GM12873 (cell line): ENCODE measurements around the gene DYNC1I1.

Experiments
- TF ChIP-seq, protein P1 (sequence below): IDR thresholded peaks from 2 replicates; pipeline ENCODE4 v1.5.1; 2012; ENCODE audit warnings: low read depth, mild to moderate bottlenecking, moderate library complexity, low read length, control low read depth; ENCODE audit not compliant: insufficient read depth; ENCODE audit errors: missing control alignments

Gene DYNC1I1

DNA sequence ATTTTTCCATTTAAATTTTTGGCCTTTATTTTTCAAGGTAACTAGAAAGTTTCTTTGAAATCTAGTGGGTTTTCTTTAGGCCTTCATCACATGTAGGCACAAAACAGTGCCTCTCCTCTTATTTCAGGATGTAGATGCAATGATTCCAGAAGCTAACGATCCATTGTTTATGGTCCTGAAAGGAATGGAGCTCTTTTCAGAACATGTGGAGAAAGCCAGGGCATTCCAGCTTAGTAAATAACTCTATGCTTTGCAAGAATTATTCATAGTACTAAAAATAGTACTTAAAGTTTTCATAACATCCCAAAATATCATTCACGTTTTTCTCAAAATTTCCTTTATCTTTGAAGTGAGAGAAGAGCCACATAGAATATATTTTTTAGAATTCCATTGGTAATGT is 91.3 kb downstream of the DYNC1I1 start:
- TF ChIP-seq, protein P1, sequence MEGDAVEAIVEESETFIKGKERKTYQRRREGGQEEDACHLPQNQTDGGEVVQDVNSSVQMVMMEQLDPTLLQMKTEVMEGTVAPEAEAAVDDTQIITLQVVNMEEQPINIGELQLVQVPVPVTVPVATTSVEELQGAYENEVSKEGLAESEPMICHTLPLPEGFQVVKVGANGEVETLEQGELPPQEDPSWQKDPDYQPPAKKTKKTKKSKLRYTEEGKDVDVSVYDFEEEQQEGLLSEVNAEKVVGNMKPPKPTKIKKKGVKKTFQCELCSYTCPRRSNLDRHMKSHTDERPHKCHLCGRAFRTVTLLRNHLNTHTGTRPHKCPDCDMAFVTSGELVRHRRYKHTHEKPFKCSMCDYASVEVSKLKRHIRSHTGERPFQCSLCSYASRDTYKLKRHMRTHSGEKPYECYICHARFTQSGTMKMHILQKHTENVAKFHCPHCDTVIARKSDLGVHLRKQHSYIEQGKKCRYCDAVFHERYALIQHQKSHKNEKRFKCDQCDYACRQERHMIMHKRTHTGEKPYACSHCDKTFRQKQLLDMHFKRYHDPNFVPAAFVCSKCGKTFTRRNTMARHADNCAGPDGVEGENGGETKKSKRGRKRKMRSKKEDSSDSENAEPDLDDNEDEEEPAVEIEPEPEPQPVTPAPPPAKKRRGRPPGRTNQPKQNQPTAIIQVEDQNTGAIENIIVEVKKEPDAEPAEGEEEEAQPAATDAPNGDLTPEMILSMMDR = no peak

- TF ChIP-seq, protein P1 = no peak
These were observed 93.5 kb downstream of the DYNC1I1 start for GRCh38 chr7:95865716-95866371.

DNA sequence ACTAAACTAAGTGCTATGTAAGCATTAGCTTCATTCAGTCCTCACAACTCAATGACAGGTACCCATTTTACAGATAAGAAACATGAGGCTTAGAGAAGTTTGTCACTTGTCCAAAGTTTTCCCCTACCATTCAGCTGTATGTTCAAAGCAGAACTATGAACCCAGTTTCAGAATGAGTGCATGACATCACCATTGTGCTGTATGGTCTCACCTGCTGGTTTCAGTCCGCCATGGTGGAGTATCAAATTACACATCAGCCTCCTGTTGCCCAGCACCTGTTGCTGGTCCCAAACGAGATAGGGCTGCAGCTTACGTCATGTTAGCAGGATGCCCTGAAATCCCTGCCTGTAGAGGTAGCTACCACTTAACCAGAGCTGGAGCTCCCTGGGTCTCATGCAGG is 95.0 kb downstream of the DYNC1I1 start:
- TF ChIP-seq, protein P1 = no peak

DNA sequence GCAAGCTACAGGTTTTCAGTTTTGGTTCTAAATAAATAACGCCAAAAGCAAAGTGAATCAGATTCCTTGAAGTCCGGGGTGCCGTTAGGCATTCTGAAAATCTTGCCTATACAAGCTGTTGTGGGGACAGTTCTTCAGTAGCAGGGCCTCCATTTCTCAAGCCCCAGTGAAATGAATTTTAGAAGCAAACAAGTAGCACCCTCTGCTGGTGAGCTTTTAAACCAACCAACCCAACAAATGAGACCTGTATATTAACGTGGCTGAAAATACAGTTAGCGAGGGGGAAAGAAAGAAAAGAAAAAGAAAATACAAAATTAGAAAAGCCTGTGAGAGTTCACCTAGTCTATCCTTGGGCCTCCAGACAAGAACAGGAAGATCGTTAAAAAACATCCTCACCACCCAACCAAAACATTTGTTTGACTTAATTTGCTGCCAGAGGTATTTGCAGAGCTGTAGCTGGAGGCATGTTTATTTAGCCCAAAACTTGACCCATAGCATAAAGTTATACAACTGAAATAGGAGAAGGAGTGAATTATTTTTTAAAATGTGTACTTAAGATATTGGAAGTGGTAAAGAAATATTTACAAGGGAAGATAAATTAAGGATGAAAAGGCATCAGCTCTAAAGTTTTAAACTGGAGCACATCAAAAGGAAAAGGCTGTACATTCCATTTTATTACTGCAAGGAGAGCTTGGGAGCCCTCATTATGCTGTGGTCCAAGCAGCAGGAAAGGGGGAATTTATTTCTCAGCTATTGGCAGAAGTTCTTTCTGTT is 98.9 kb downstream of the DYNC1I1 start:
- TF ChIP-seq, protein P1 = peak; percentile 62

DNA sequence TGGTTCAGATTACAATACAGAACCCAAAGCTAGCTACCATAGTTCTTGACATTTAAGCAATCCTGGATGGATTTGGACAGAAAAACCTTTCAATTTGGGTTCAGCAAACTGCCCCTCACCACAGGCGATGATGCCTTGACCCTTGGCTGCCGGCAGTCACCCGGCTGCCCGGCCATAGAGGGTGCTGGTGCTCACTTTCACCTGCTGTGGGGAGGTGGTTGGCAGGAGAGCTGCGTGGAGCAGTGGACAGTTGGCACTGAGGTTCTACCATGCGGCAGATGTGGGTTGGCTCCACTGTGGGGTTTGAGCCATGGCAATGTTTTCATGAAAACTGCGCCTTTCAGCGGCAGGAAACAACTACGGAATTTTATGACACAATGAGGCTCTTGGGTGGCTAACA is 99.5 kb downstream of the DYNC1I1 start:
- TF ChIP-seq, protein P1 = no peak

GRCh38 chr7:95874129-95874528 is 101.8 kb downstream of the DYNC1I1 start:
- TF ChIP-seq, protein P1 = no peak

DNA sequence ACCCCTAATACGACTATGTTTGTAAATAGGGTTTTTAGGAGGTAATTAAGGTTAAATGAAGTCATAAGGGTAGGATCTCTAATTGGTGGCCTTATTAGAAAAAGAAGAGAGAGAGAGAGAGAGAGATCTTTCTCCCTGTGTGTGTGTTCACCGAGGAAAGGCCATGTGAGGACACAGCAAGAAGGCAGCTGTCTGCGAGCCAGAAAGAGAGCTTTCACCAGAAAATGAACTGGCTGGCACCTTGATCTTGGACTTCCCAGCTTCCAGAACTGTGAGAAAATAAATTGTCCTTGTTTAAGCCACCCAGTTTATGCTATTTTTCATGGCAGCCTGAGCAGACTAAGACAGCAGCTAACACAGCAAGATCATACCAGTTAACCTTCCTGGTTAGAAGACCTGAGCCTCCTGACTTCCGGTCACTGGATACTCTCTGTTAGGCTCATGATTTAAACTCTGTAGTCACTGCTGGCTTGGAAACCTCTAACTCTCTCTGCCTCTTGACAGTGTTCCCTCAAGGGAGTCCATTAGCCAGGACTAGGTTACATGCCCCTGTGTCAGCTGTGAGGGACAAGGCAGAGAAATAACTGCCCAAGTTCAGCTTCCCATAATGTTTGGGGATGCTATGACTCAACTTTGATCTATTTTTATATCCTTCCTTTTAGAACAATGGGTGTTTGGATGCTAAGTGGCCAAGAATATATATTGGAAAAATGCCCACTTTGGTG is 102.3 kb downstream of the DYNC1I1 start:
- TF ChIP-seq, protein P1 = no peak
